Measurements from ENCODE around the gene CELA1.

DNA sequence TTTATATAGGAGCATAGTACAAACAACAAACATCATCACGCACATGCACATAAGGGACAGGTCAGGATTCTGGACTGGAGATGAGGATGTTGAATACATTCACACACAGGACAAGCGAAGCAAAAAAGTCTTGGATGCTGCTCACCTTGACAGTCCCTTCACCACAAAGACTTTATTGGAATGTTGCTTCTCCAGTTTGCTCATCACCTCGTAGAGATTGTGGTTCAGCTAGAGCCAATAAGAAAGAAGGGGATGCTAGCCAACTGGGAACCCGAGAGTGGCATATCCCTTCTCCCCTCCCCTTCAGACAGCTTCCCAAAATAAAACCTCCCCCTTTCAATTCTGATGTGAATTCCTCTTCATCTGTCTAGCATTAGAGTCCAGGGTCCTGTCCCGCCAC is 50.8 kb downstream of the CELA1 start:
- TF ChIP-seq, protein P1, sequence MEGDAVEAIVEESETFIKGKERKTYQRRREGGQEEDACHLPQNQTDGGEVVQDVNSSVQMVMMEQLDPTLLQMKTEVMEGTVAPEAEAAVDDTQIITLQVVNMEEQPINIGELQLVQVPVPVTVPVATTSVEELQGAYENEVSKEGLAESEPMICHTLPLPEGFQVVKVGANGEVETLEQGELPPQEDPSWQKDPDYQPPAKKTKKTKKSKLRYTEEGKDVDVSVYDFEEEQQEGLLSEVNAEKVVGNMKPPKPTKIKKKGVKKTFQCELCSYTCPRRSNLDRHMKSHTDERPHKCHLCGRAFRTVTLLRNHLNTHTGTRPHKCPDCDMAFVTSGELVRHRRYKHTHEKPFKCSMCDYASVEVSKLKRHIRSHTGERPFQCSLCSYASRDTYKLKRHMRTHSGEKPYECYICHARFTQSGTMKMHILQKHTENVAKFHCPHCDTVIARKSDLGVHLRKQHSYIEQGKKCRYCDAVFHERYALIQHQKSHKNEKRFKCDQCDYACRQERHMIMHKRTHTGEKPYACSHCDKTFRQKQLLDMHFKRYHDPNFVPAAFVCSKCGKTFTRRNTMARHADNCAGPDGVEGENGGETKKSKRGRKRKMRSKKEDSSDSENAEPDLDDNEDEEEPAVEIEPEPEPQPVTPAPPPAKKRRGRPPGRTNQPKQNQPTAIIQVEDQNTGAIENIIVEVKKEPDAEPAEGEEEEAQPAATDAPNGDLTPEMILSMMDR (IDR thresholded peaks at IDR 0.05), result no peak
- TF ChIP-seq POLR2AphosphoS5 (IDR thresholded peaks at IDR 0.05), result no peak
- no peak for TF ChIP-seq POLR2A (IDR thresholded peaks at IDR 0.05)

Data from transverse colon (tissue), 4 donors.